ENCODE data around the gene GLS2. TPM values are rescaled to one million over a fixed set of nuclear protein-coding genes. Genes with fewer than 3 reads are reported as not detected.

The GLS2 gene
- total and polyA plus RNA-seq, 9 of the 15 experiments (the other 6 are each of a cell fraction or from before 2014, with no cell fraction given) = 0.11 TPM; not detected in 8

- TF ChIP-seq SMAD3 (CRISPR knock-in tag; conservative IDR thresholded peaks at IDR 0.05) (no peak), CREB1 (IDR thresholded peaks at IDR 0.05) (peak; percentile 23; the same call in 1 of the 2 replicates), CREB1 (CRISPR knock-in tag; IDR thresholded peaks at IDR 0.05) (peak; percentile 45; the same call in 1 of the 2 replicates), FOSL1 (tag; conservative IDR thresholded peaks at IDR 0.05) (peak; percentile 11; the same call in 1 of the 2 replicates), PHB (CRISPR knock-in tag; IDR thresholded peaks at IDR 0.05) (no peak; the same call in 1 of the 2 replicates), SMAD4 (CRISPR knock-in tag; conservative IDR thresholded peaks at IDR 0.05) (peak; percentile 79), PYGO2 (tag; IDR thresholded peaks at IDR 0.05) (no peak), JUN (IDR thresholded peaks at IDR 0.05; ENCODE audit: borderline replicate concordance, low read depth, low read length) (no peak), JUN (CRISPR knock-in tag; IDR thresholded peaks at IDR 0.05; ENCODE audit: borderline replicate concordance) (peak; percentile 58; the same call in 1 of the 2 replicates), ZNF274 (IDR thresholded peaks at IDR 0.05; ENCODE audit: borderline replicate concordance, low read depth, low read length) (no peak), CBFB (CRISPR knock-in tag; IDR thresholded peaks at IDR 0.05) (no peak), ZNF3 (CRISPR knock-in tag; IDR thresholded peaks at IDR 0.05) (no peak), NR2F6 (CRISPR knock-in tag; IDR thresholded peaks at IDR 0.05) (no peak), PURB (CRISPR knock-in tag; IDR thresholded peaks at IDR 0.05; ENCODE audit: low read depth) (no peak), KDM4B (IDR thresholded peaks at IDR 0.05; ENCODE audit: borderline replicate concordance in 2 of 2, low read depth in 1 of 2) (no peak), TAF1 (IDR thresholded peaks at IDR 0.05; ENCODE audit: control insufficient read depth, extremely low read depth, insufficient read depth, low read length, severe bottlenecking) (peak; percentile 78), ZNF584 (CRISPR knock-in tag; IDR thresholded peaks at IDR 0.05; ENCODE audit: low read depth) (no peak), FOS (IDR thresholded peaks at IDR 0.05; ENCODE audit: extremely low read depth, insufficient read length) (no peak), GABPA (tag; conservative IDR thresholded peaks at IDR 0.05; ENCODE audit: low read depth) (peak; percentile 47; the same call in 1 of the 2 replicates), KAT2B (IDR thresholded peaks at IDR 0.05; ENCODE audit: low read depth, low read length) (no peak), MIER1 (IDR thresholded peaks at IDR 0.05; ENCODE audit: low read depth) (no peak), ZKSCAN8 (CRISPR knock-in tag; IDR thresholded peaks at IDR 0.05) (no peak), ZNF766 (CRISPR knock-in tag; conservative IDR thresholded peaks at IDR 0.05) (peak; percentile 37; the same call in 1 of the 2 replicates), PREB (CRISPR knock-in tag; IDR thresholded peaks at IDR 0.05) (no peak), BMI1 (IDR thresholded peaks at IDR 0.05; ENCODE audit: low read length) (no peak), MECOM (CRISPR knock-in tag; IDR thresholded peaks at IDR 0.05) (no peak), PCBP1 (IDR thresholded peaks at IDR 0.05; ENCODE audit: low read depth, low read length, poor library complexity, severe bottlenecking) (peak; percentile 52), KLF1 (tag; IDR thresholded peaks at IDR 0.05) (no peak), HEY1 (CRISPR knock-in tag; IDR thresholded peaks at IDR 0.05; ENCODE audit: borderline replicate concordance) (no peak), ZFP30 (CRISPR knock-in tag; IDR thresholded peaks at IDR 0.05; ENCODE audit: borderline replicate concordance) (no peak), ARID2 (IDR thresholded peaks at IDR 0.05) (no peak)
Observed at GRCh38 chr12:56448860-56449621, 38.9 kb downstream of the GLS2 start, which contains the start of gene TIMELESS (continued).

Measured in K562 (cell line).